Central memory CD4-positive, alpha-beta T cell (primary cell): ENCODE measurements around the gene TUBGCP4.

Source experiments
- DNase-seq: peaks from one replicate; pipeline ENCODE4 v3.0.0; 2022

The TUBGCP4 gene

DNA sequence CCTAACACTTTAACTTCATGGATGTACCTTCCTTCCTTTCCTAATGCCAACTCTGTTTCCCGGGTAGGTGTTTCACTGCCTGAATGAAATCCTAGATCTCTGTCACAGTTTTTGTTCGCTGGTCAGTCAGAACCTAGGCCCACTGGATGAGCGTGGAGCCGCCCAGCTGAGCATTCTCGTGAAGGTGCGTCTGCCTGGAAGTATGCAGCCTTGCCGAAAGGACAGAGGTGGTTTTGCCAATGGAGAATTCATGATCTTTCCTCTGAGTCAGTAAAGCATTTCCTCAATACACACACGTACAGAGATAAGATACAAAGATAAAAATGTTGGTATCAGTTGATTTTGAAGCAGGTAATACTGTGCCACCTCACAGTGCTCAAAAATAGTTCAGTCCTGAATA, 32.7 kb downstream of the TUBGCP4 start:
- no peak for DNase-seq

DNA sequence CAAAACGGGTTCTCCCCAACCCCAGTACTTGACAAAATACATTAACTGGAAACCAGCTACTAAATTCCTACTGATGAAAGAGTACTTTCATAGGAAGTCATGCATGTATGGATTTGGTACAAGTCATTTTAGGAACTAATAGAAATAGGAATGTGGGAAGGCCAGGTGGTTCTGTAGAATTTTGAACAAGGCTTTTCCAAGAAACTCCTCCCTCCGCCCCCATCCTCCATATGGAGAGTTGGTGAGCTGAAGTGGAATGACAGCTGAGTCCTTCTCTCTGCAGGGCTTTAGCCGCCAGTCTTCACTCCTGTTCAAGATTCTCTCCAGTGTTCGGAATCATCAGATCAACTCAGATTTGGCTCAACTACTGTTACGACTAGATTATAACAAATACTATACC, 33.2 kb downstream of the TUBGCP4 start:
- DNase-seq = no peak

DNA sequence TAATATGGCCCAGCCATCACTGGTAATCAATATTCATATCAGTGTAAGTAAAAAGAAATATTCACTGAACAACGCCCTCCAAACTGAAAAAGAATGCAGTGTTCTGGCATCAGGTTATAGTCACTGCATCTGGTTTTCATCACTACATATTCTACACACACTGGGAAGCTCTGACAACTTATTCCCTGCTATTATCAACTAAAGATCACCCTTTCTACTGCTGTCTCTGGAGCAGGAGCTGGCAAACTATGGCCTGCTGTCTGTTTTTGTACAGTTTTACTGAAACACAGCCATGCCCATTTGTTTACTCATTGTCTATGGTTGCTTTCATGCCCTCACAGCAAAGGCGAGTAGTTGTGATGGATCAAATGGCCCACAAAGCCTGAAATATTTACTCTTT, 35.3 kb downstream of the TUBGCP4 start:
- no peak for DNase-seq

- no peak for DNase-seq
Measured at GRCh38 chr15:43406808-43407207, 35.9 kb downstream of the TUBGCP4 start.

DNA sequence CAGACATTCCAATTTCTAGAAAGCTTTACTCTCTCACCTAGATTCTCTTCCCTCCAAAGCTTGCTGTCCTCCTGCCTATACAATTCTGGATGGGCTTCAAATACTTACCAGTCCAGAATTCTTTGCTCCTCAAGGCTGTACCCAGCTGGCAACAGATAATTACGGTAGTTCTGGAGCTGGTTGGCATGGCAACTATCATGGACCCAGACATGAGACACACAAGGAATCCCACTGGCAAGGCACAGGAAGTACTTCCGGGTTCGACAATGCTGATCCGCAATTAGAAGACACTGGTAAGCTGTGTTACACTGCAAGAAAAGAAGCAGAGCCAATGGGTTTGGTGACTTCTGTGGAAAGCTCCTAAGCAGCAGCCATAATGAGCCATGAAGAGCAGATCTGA, 37.9 kb downstream of the TUBGCP4 start:
- DNase-seq = no peak

DNA sequence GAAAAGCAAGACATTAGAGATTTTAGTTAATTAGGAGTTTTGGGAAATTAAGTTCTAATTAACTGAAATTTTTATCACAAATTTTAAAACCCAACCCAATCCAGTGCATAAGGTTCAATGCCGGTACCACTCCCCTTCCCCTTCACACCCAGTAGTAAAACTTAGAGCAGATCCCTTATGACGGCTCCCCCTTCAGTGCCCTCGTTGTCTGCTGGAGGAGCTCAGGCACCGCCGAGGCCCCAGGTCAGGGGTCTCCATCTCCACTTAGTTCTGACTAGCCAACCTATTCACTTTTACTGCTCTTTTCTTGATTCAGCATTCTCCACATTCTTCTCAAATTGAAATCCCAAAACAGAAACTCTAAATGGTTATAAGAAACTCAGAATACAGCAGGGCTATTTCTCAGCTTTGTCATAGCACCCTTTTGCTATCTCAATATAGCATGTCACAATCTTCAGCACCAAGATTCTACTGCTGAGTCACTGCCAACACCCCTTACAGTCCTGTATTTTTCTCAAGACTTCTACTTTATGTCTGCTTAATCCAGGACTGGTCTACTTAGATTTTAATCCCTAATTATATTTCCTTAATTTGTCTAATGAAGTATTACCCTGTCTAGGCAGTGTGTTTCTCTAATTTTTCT, 39.8 kb downstream of the TUBGCP4 start:
- DNase-seq = no peak

- DNase-seq = no peak
Measured at GRCh38 chr15:43412096-43412495, 41.2 kb downstream of the TUBGCP4 start.

DNA sequence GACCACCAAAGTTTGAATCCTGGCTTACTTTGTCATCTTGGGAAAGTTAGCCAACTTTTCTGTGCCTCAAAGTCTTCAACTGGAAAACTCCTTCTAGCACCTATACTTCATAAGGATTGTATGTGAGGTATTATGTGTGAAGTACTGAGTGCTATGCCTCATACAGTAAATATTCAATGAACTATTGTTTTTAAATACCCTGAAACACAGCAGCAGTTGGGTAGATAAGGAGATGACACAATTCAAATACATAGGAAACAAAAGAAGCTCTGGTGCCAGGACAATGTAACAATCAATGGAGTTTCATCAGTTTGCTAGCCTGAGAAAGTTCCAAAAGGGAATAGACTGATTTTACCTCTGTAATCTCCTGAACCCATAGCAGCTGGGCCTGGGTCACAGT, 43.3 kb downstream of the TUBGCP4 start:
- no peak for DNase-seq

DNA sequence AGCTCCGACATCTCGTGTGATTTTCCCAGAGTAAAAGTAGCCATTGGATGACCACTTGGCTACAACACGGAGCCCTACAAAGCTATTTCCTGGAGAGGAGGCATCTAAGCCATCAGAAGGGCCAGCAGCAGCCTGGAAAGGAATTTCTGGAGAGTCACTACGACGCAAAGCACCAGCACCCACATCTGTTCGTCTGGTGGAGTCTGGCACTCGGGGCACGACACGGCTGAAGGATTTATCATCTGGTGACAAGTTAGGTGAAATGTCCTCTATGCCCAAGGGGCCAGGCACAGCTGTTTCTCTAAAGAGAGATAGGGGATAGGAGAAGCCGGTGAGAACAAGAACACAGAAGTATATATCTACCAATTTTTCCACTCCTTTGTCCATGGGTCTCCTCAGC, 49.5 kb downstream of the TUBGCP4 start:
- no peak for DNase-seq

DNA sequence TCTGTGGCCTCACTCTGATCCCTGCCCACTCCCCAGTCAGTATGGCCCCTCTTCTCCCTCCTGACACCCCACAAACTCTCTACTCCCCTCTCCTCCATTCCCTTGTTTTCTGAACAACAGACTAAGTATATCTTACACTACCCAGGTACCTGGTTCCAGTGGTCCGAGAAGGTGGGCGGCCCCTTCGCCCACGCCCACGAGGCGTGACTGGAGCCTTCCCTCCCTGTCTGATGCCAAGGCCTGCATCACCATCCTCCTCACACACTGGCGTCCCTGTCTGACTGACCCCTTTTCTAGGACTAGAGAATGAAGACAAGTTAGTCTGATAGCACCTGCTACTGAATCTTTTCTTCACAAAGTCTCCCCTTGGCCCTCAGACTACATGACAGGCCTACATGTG, 50.0 kb downstream of the TUBGCP4 start:
- no peak for DNase-seq

DNA sequence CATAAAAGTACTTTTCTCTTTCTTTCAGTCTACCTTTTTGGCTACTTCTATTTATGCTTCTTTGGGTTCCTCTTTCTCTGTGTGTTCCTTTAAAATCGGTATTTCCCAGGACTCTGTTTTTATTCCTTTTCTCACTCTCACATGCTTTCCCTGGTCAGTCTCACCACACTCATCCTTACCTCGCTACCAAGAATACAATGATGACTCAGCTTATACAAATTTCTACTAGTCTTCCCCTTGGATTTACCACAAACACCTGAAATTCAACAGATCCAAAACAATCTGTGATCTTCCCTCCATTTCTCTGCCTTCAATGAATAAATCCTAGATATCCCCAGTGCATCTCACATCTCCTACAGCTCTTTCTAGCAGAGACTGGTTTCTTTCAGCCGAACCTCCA, 52.9 kb downstream of the TUBGCP4 start:
- DNase-seq = no peak

DNA sequence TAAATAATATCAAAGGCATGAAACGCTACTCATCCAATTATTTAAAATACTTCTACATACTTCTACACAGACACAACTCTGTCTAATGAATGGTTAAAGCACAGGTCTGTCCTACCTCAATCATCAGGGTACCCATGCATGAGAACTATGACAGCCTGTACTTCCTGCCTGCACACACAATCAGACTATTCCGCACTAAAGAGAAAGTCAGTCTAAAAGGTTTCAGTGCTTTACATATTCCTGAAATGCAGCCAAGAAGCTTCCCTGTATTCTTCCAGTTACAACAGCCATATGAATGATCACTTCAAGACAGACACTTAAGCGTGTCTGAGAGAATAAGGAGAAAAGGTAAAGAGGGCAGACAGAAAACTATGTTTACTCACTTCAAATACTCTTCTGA, 58.8 kb downstream of the TUBGCP4 start:
- DNase-seq = no peak

DNA sequence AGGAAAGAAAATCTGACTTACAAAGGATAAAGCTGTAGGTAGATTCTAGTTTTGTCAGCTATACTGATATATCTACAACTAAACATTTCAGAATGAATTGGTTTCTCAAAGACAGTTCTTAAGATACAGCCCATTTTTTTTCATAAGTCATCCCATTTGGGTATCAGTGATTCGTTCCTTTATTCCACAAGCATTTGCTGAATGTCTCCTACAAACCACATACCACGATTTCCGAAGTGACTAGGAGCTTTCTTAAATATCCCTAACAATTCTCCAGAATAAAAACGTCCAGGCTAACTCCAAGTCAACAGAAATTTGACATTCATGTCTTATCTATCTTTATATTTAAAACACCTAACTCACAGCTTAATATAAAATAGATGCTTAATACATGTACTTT, 62.3 kb downstream of the TUBGCP4 start:
- no peak for DNase-seq

- no peak for DNase-seq
Measured at GRCh38 chr15:43433661-43434303, 62.9 kb downstream of the TUBGCP4 start.

GRCh38 chr15:43434446-43434845, 63.5 kb downstream of the TUBGCP4 start:
- DNase-seq = no peak

DNA sequence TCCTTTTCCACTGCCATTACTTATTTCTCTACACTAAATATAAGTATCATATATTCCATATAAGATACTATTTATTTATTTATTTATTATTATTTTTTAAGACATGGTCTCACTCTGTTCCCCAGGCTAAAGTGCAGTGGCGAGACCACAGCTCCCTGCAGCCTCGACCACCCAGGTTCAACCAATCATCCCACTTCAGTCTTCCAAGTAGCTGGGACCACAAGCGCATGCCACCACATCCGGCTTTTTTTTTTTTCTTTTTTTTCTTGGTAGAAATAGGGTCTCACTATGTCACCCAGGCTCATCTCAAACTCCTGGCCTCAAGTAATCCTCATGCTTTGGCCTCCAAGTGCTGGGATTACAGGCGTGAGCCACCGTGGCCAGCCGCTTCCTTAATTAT, 65.5 kb downstream of the TUBGCP4 start:
- no peak for DNase-seq

DNA sequence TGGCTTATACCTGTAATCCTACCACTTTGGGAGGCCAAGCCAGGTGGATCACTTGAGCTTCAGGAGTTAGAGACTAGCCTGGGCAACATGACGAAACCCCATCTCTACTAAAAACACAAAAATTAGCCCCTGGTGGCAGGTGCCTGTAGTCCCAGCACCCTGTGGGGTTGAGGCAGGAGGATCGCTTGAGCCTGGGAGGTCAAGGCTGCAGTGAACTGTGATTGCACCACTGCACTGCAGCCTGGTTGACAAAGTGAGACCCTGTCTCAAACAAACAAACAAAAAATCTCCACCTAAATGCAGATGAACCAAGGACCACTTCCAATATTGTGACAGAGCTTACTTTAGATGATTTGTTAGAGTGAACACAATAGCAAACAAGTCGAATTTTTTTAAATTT, 68.4 kb downstream of the TUBGCP4 start:
- DNase-seq = no peak

DNA sequence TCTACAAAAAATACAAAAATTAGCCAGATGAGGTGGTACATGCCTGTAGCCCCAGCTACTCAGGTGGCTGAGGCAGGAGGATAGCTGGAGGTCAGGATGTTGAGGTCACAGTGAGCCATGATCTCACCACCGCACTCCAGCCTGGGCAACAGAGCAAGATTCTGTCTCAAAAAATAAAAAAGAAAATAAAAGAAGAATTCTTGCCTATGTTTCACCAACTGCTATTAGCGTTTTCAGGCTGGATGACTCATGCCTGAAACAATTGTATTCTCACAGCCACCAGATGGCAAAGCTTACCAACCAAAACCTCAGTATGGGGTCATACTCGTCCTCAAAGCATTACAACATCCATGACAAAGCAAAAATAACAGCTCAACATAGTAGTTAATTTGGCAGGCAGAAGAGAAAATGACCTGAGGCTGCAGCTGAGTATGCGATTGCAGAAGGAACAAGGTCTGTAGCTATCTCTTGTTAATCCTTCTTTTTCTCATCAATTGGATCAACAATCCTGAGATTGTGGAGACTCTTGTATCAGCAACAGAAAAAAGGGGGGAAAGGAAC, 69.9 kb downstream of the TUBGCP4 start:
- DNase-seq = peak; percentile 2

- no peak for DNase-seq
Measured at GRCh38 chr15:43441316-43441715, 70.4 kb downstream of the TUBGCP4 start.

- DNase-seq = no peak
Measured at GRCh38 chr15:43446344-43446743, 75.4 kb downstream of the TUBGCP4 start.

- no peak for DNase-seq
Measured at GRCh38 chr15:43449981-43450380, 79.1 kb downstream of the TUBGCP4 start.
